GM21717 (cell line): ENCODE measurements around the gene GCLC.
"Not testable (repeated sequence)": the region's sequence is repeated elsewhere in the genome, so short reads cannot be mapped to it uniquely, and the experiment has no call there.

Experiments used
- ATAC-seq: cut with Tn5 transposase; IDR thresholded peaks from one replicate; pipeline ENCODE4 v1.9.1; 2021; ENCODE audit warnings: mild to moderate bottlenecking, moderate library complexity; ENCODE audit not compliant: unreplicated experiment

Gene GCLC

GRCh38 chr6:53495506-53496499, 49.1 kb downstream of the GCLC start:
- no peak for ATAC-seq

- ATAC-seq, result no peak
Measured at GRCh38 chr6:53494076-53494475, 50.8 kb downstream of the GCLC start.

GRCh38 chr6:53493635-53494025, 51.3 kb downstream of the GCLC start:
- ATAC-seq, result no peak

- ATAC-seq, result peak; percentile 38
Measured at GRCh38 chr6:53492860-53493634, 51.9 kb downstream of the GCLC start.

GRCh38 chr6:53487080-53487479, 57.8 kb downstream of the GCLC start:
- no peak for ATAC-seq

- no peak for ATAC-seq
Measured at GRCh38 chr6:53486679-53487078, 58.2 kb downstream of the GCLC start.

GRCh38 chr6:53484476-53485280, 60.2 kb downstream of the GCLC start:
- no peak for ATAC-seq

GRCh38 chr6:53483423-53484353, 61.2 kb downstream of the GCLC start:
- no peak for ATAC-seq

- no peak for ATAC-seq
Measured at GRCh38 chr6:53481323-53481722, 63.6 kb downstream of the GCLC start.

- ATAC-seq, result not testable (repeated sequence)
Measured at GRCh38 chr6:53480774-53481173, 64.1 kb downstream of the GCLC start.

- no peak for ATAC-seq
Measured at GRCh38 chr6:53479871-53480270, 65.0 kb downstream of the GCLC start.

GRCh38 chr6:53476964-53477363, 67.9 kb downstream of the GCLC start:
- no peak for ATAC-seq

GRCh38 chr6:53474010-53474409, 70.9 kb downstream of the GCLC start:
- ATAC-seq, result no peak

GRCh38 chr6:53469163-53469562, 75.7 kb downstream of the GCLC start:
- no peak for ATAC-seq

- ATAC-seq, result no peak
Measured at GRCh38 chr6:53466257-53466656, 78.6 kb downstream of the GCLC start.

- no peak for ATAC-seq
Measured at GRCh38 chr6:53465732-53466131, 79.2 kb downstream of the GCLC start.

GRCh38 chr6:53464927-53465460, 79.9 kb downstream of the GCLC start:
- no peak for ATAC-seq

GRCh38 chr6:53464483-53464882, 80.4 kb downstream of the GCLC start:
- ATAC-seq, result no peak

- no peak for ATAC-seq
Measured at GRCh38 chr6:53461696-53462095, 83.2 kb downstream of the GCLC start.
